GM23338 (cell line): ENCODE measurements around the gene AFP. TPM values are rescaled to one million over a fixed set of nuclear protein-coding genes. Genes with fewer than 3 reads are reported as not detected.
A peak's percentile ranks its signal among the peaks of the same experiment; 100 is the strongest.

ENCODE experiments used
- ATAC-seq: fragments of 200-7000 bp; cut with Tn5 transposase; 3 replicates; pipeline ENCODE4 v1.9.1; 2020
- DNase-seq: peaks from one replicate; pipeline ENCODE4 v3.0.0-alpha.2; 2015; ENCODE audit warnings: low spot score
- H2AFZ ChIP-seq: fragments of 200-600 bp; sonication (generic); 2 replicates; pipeline ENCODE4 v1.8.0; 2016; ENCODE audit warnings: antibody characterized with exemption, mild to moderate bottlenecking, moderate library complexity
- H3F3A ChIP-seq: fragments of 200-600 bp; sonication (generic); replicated peaks from 2 replicates; pipeline ENCODE4 v1.8.0; 2017; ENCODE audit warnings: antibody characterized with exemption, mixed run types, low read depth
- H3K27ac ChIP-seq: fragments of 200-600 bp; sonication (generic); 2 replicates; pipeline ENCODE4 v1.6.1; 2016; ENCODE audit warnings: low read depth
- H3K27me3 ChIP-seq: fragments of 200-600 bp; sonication (generic); 2 replicates; pipeline ENCODE4 v1.8.0; 2016; ENCODE audit warnings: mild to moderate bottlenecking, mixed run types, moderate library complexity; ENCODE audit not compliant: insufficient read depth
- H3K36me3 ChIP-seq: fragments of 200-600 bp; sonication (generic); 2 replicates; pipeline ENCODE4 v1.8.0; 2016; ENCODE audit warnings: mild to moderate bottlenecking; ENCODE audit not compliant: insufficient read depth
- H3K4me1 ChIP-seq: fragments of 200-600 bp; sonication (generic); 2 replicates; pipeline ENCODE4 v1.8.0; 2016; ENCODE audit warnings: mild to moderate bottlenecking, moderate library complexity; ENCODE audit not compliant: insufficient read depth
- H3K4me2 ChIP-seq: fragments of 200-600 bp; sonication (generic); 2 replicates; pipeline ENCODE4 v1.7.1; 2017; ENCODE audit warnings: mixed run types
- H3K4me3 ChIP-seq: fragments of 200-600 bp; sonication (generic); 2 replicates; pipeline ENCODE4 v1.6.1; 2016; ENCODE audit warnings: mixed run types
- H3K79me2 ChIP-seq: fragments of 200-600 bp; sonication (generic); replicated peaks from 2 replicates; pipeline ENCODE4 v1.8.0; 2017; ENCODE audit warnings: mild to moderate bottlenecking; ENCODE audit not compliant: insufficient read depth
- H3K9me2 ChIP-seq: fragments of 200-600 bp; sonication (generic); 2 replicates; pipeline ENCODE4 v1.8.0; 2017; ENCODE audit not compliant: insufficient read depth
- H4K20me1 ChIP-seq: fragments of 200-600 bp; sonication (generic); replicated peaks from 2 replicates; pipeline ENCODE4 v1.8.0; 2017; ENCODE audit warnings: mild to moderate bottlenecking; ENCODE audit not compliant: insufficient read depth
- H3K27ac Mint-ChIP-seq: 2 replicates; pipeline ENCODE4 v1.8.0; 2020; ENCODE audit warnings: inconsistent platforms, mild to moderate bottlenecking, moderate library complexity, mixed read lengths
- H3K27me3 Mint-ChIP-seq: 3 replicates; pipeline ENCODE4 v1.8.0; 2022; ENCODE audit warnings: low read depth, mild to moderate bottlenecking, moderate library complexity, mixed read lengths, inconsistent platforms; ENCODE audit not compliant: insufficient read depth, poor library complexity
- H3K36me3 Mint-ChIP-seq: 3 replicates; pipeline ENCODE4 v1.8.0; 2021; ENCODE audit warnings: low read depth, mild to moderate bottlenecking, inconsistent platforms, moderate library complexity, mixed read lengths
- H3K4me1 Mint-ChIP-seq: 3 replicates; pipeline ENCODE4 v1.8.0; 2020; ENCODE audit warnings: mild to moderate bottlenecking, inconsistent platforms, mixed read lengths
- H3K4me3 Mint-ChIP-seq: 3 replicates; pipeline ENCODE4 v1.8.0; 2021; ENCODE audit warnings: moderate library complexity, mild to moderate bottlenecking, inconsistent platforms, mixed read lengths
- H3K9me3 Mint-ChIP-seq: 3 replicates; pipeline ENCODE4 v1.8.0; 2020; ENCODE audit warnings: moderate library complexity, mild to moderate bottlenecking, inconsistent platforms, mixed read lengths
- CREB1 ChIP-seq: fragments of 250-450 bp; sonication (Bioruptor Pico); IDR thresholded peaks from 2 replicates; pipeline ENCODE4 v1.5.0; 2020; ENCODE audit warnings: low read depth, mild to moderate bottlenecking, moderate library complexity
- CTCF ChIP-seq, 2 experiments: fragments of 200-600 bp in 1 of 2; sonication (generic) in 1 of 2; conservative IDR thresholded peaks; 2 replicates each; pipeline versions ENCODE4 v1.5.1 to v1.6.1; 2016 to 2017; ENCODE audit warnings: antibody characterized with exemption in 2 of 2, low read depth in 2 of 2, mild to moderate bottlenecking in 2 of 2, moderate library complexity in 1 of 2
- EZH2 ChIP-seq: fragments of 200-600 bp; sonication (generic); IDR thresholded peaks from one replicate; pipeline ENCODE4 v1.8.0; 2017; ENCODE audit warnings: antibody characterized with exemption, mild to moderate bottlenecking, low read depth; ENCODE audit not compliant: unreplicated experiment
- EZH2phosphoT487 ChIP-seq: fragments of 200-600 bp; sonication (generic); IDR thresholded peaks from one replicate; pipeline ENCODE4 v1.8.1; 2018; ENCODE audit warnings: antibody characterized with exemption; ENCODE audit not compliant: unreplicated experiment
- JUNB ChIP-seq: IDR thresholded peaks from one replicate; pipeline ENCODE4 v1.6.1; 2016; ENCODE audit warnings: antibody characterized with exemption; ENCODE audit not compliant: unreplicated experiment
- ZNF114 ChIP-seq: fragments of 250-450 bp; sonication (Bioruptor Pico); IDR thresholded peaks from 2 replicates; pipeline ENCODE4 v1.5.0; 2020; ENCODE audit warnings: mild to moderate bottlenecking, moderate library complexity
- polyA plus RNA-seq: library from polyadenylated mRNA; unstranded; fragments of >200 nt; fragmentation: Nextera tagmentation; extraction: Ambion mirVana; gene quantifications from 2 replicates; pipeline ENCODE4 v1.2.1, GENCODE V29; 2016
- total RNA-seq: library from RNA; depleted of rRNA; stranded (reverse); fragments of >200 nt; shearing (Covaris generic); gene quantifications from 2 replicates; pipeline ENCODE4 v1.2.3, GENCODE V29; 2014

AFP gene
- total and polyA plus RNA-seq, 2 experiments from 2014 or later, result 4.0 to 17.3 TPM

GRCh38 chr4:73434311-73434710, 1.7 kb upstream of the AFP start:
- no peaks in the 10 kb centered on the region for H3K36me3 ChIP-seq
- Mint-ChIP-seq H3K27ac (no peak overlapping the region), H3K4me3 (no peak overlapping the region), H3K36me3 (no peaks in the 10 kb centered on the region), H3K9me3 (no peaks in the 10 kb centered on the region), H3K27me3 (no peaks in the 10 kb centered on the region), H3K4me1 (no peaks in the 10 kb centered on the region)
- DNase-seq, result peak; percentile 65
- no peaks in the 10 kb centered on the region for H3K4me1 ChIP-seq
- no peak for TF ChIP-seq CREB1
- TF ChIP-seq CTCF (conservative IDR thresholded peaks at IDR 0.05; ENCODE audit: low read depth in 2 of 2), result peak in 1 of 2 experiments; percentile 65
- H3K4me3 ChIP-seq, result no peak overlapping the region
- peak; percentile 70 for ATAC-seq
- no peaks in the 10 kb centered on the region for H3F3A ChIP-seq
- no peaks in the 10 kb centered on the region for H3K9me2 ChIP-seq
- H2AFZ ChIP-seq, result no peak overlapping the region
- no peak overlapping the region for H3K27ac ChIP-seq
- H3K27me3 ChIP-seq, result no peaks in the 10 kb centered on the region
- H3K79me2 ChIP-seq, result no peaks in the 10 kb centered on the region
- no peak overlapping the region for H3K4me2 ChIP-seq
- H4K20me1 ChIP-seq, result no peaks in the 10 kb centered on the region

- Mint-ChIP-seq H3K4me3 (no peak overlapping the region), H3K4me1 (no peaks in the 10 kb centered on the region), H3K27me3 (no peaks in the 10 kb centered on the region), H3K9me3 (no peaks in the 10 kb centered on the region), H3K27ac (no peak overlapping the region), H3K36me3 (no peaks in the 10 kb centered on the region)
- Histone ChIP-seq H3K4me1 (no peaks in the 10 kb centered on the region), H3F3A (no peaks in the 10 kb centered on the region), H3K79me2 (no peaks in the 10 kb centered on the region), H3K36me3 (no peaks in the 10 kb centered on the region), H4K20me1 (no peaks in the 10 kb centered on the region), H3K27ac (no peak overlapping the region), H3K9me2 (no peaks in the 10 kb centered on the region), H3K27me3 (no peaks in the 10 kb centered on the region), H3K4me3 (no peak overlapping the region), H2AFZ (no peak overlapping the region), H3K4me2 (no peak overlapping the region)
- TF ChIP-seq CTCF (conservative IDR thresholded peaks at IDR 0.05; ENCODE audit: low read depth in 2 of 2) (no peak), JUNB (no peak), EZH2 (no peak), ZNF114 (CRISPR knock-in tag) (no peak), EZH2phosphoT487 (no peak)
- no peak for DNase-seq
- ATAC-seq, result no peak
These were observed 895 bp downstream of the AFP start for GRCh38 chr4:73436674-73437557.
